ENCODE results near the gene GRID1. TPM values are rescaled to one million over a fixed set of nuclear protein-coding genes. Genes with fewer than 3 reads are reported as not detected.

The GRID1 gene
- total RNA-seq, 1 donor from 2014 or later = 0.75 TPM

DNA sequence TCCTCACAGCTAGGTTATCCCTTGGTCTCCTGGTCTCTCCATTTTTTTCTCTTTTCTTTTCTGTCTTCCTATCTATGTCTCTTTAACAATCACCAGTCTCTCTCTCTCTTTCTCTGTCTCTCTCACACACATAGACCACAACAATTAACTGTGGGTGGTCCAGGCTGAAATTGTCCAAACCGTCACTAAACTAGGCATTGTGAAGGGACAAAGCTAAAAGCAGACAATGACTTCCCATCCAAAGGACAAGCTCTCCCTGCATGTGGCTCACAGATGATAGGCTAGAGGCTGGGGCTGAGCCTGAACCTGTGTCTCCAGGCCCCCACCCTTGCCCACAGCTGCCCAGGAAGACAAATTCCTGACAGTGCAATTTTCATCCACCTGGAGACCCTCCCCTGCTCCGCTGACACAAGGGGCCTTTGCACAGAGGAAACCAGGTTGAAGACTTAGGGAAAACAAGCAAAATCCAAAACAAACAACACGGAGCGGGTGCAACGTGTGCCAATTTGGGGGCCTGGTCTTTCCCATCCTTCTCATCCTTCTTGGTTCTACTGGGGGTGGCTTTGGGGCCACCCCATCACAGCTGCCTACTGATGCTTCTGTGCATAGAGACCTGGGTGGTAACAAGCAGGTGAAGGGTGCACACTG is 755.4 kb downstream of the GRID1 start:
- Histone ChIP-seq H3K4me2 (ENCODE audit: low read length) (no peak overlapping the region), H3K27ac (ENCODE audit: low read depth, low read length) (no peak overlapping the region), H3K9ac (ENCODE audit: low read length) (no peak overlapping the region), H3K4me1 (ENCODE audit: insufficient read depth, low read length) (no peaks in the 10 kb centered on the region), H2AFZ (ENCODE audit: low read depth, low read length) (no peak overlapping the region), H3K4me3 (ENCODE audit: insufficient read depth, low read depth, low read length) (no peak overlapping the region), H3K36me3 (ENCODE audit: insufficient read depth, low read length) (no peaks in the 10 kb centered on the region), H4K20me1 (ENCODE audit: insufficient read depth, low read length) (no peaks in the 10 kb centered on the region), H3K27me3 (ENCODE audit: insufficient read depth, low read length) (no peaks in the 10 kb centered on the region), H3K9me3 (ENCODE audit: insufficient read depth, low read depth, low read length) (peaks cover 4% of the 10 kb centered on the region), H3K79me2 (ENCODE audit: insufficient read depth, low read length) (no peaks in the 10 kb centered on the region)
- peaks cover 8% of the 10 kb centered on the region for H3K4me1 Mint-ChIP-seq (ENCODE audit: low read depth, unreplicated experiment)
- FAIRE-seq (no peak), DNase-seq (ENCODE audit: low read depth) (no peak)
- peaks cover 2% of the 10 kb centered on the region for H3K27me3 Mint-ChIP-seq (ENCODE audit: low read depth, unreplicated experiment)
- TF ChIP-seq EZH2 (IDR thresholded peaks at IDR 0.05; ENCODE audit: insufficient read depth, low read length) = no peak
- no peak for TF ChIP-seq CTCF (IDR thresholded peaks at IDR 0.05; ENCODE audit: insufficient read depth, low read depth, low read length)
- H3K4me3 Mint-ChIP-seq (ENCODE audit: unreplicated experiment) = no peak overlapping the region
- no peaks in the 10 kb centered on the region for H3K36me3 Mint-ChIP-seq (ENCODE audit: low read depth, unreplicated experiment)
- peaks cover 11% of the 10 kb centered on the region for H3K9me3 Mint-ChIP-seq (ENCODE audit: unreplicated experiment)
- no peak overlapping the region for H3K27ac Mint-ChIP-seq (ENCODE audit: unreplicated experiment)

DNA sequence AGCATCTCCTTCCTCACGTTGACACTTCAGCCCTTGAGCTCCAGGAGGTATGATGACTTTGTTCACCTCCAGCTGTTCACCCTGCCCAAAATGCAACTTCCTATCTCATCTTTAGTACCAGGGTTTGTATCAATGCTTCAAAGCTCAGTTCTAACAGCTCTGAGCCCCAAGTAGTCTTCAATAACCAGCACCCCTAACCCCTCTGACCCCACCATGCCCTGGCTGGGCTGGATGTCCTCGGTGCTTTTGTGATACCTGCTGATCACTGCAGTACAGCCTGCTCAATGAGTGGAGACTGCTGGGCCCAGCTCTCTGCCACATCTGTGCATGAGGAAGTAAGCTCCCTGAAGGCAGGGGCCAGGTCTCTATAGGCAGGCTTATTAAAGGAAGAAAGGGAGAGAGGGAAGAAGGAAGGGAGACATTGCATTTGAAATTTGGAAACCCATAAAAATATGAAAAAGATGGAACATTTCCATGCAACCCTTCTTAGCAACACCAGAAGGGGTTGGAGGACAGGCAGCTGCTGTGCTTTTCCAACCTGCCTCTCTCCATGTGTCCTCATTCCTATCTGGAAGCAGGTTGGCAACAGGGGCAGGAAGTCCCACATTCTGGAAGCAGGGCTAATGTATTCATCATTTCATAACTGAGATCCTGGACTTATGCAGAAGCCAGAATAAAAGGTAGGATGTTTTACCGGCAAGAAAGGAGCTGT is 756.1 kb downstream of the GRID1 start:
- Mint-ChIP-seq H3K4me3 (ENCODE audit: unreplicated experiment) (no peak overlapping the region), H3K4me1 (ENCODE audit: low read depth, unreplicated experiment) (peaks cover 8% of the 10 kb centered on the region), H3K27me3 (ENCODE audit: low read depth, unreplicated experiment) (peaks cover 2% of the 10 kb centered on the region), H3K36me3 (ENCODE audit: low read depth, unreplicated experiment) (no peaks in the 10 kb centered on the region), H3K9me3 (ENCODE audit: unreplicated experiment) (peaks cover 9% of the 10 kb centered on the region), H3K27ac (ENCODE audit: unreplicated experiment) (no peak overlapping the region)
- TF ChIP-seq CTCF (IDR thresholded peaks at IDR 0.05; ENCODE audit: insufficient read depth, low read depth, low read length) (no peak), EZH2 (IDR thresholded peaks at IDR 0.05; ENCODE audit: insufficient read depth, low read length) (no peak)
- no peak overlapping the region for H3K4me2 ChIP-seq (ENCODE audit: low read length)
- no peak overlapping the region for H3K9ac ChIP-seq (ENCODE audit: low read length)
- H3K27ac ChIP-seq (ENCODE audit: low read depth, low read length) = no peak overlapping the region
- no peaks in the 10 kb centered on the region for H3K79me2 ChIP-seq (ENCODE audit: insufficient read depth, low read length)
- peaks cover 4% of the 10 kb centered on the region for H3K9me3 ChIP-seq (ENCODE audit: insufficient read depth, low read depth, low read length)
- DNase-seq (ENCODE audit: low read depth) (no peak), FAIRE-seq (no peak)
- no peaks in the 10 kb centered on the region for H3K36me3 ChIP-seq (ENCODE audit: insufficient read depth, low read length)
- H3K4me3 ChIP-seq (ENCODE audit: insufficient read depth, low read depth, low read length) = no peak overlapping the region
- no peaks in the 10 kb centered on the region for H3K27me3 ChIP-seq (ENCODE audit: insufficient read depth, low read length)
- H3K4me1 ChIP-seq (ENCODE audit: insufficient read depth, low read length) = no peaks in the 10 kb centered on the region
- H4K20me1 ChIP-seq (ENCODE audit: insufficient read depth, low read length) = no peaks in the 10 kb centered on the region
- no peak overlapping the region for H2AFZ ChIP-seq (ENCODE audit: low read depth, low read length)

DNA sequence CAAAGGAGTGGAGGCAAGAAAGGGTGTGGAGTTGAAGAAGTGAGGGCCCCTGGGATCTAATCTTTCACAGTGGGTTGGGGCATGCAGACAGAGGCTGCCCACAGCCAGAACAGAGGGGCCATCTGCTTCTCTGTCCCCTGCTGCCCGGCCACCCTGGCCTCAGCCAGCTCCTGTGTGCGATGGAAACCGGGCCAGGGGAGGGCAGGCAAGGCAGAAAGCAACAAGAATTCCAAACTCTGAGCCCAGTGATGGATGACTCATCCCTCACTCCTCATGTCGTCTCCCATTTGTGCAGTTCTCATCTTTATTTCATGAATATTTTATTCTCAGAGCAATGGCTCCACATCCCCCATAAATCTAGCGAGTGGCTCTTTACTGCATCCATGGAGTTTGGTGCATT is 757.1 kb downstream of the GRID1 start:
- no peaks in the 10 kb centered on the region for H4K20me1 ChIP-seq (ENCODE audit: insufficient read depth, low read length)
- Mint-ChIP-seq H3K27me3 (ENCODE audit: low read depth, unreplicated experiment) (peaks cover 2% of the 10 kb centered on the region), H3K9me3 (ENCODE audit: unreplicated experiment) (peaks cover 9% of the 10 kb centered on the region), H3K27ac (ENCODE audit: unreplicated experiment) (no peak overlapping the region), H3K4me3 (ENCODE audit: unreplicated experiment) (no peak overlapping the region), H3K4me1 (ENCODE audit: low read depth, unreplicated experiment) (peaks cover 8% of the 10 kb centered on the region), H3K36me3 (ENCODE audit: low read depth, unreplicated experiment) (no peaks in the 10 kb centered on the region)
- TF ChIP-seq EZH2 (IDR thresholded peaks at IDR 0.05; ENCODE audit: insufficient read depth, low read length) = no peak
- no peak for TF ChIP-seq CTCF (IDR thresholded peaks at IDR 0.05; ENCODE audit: insufficient read depth, low read depth, low read length)
- FAIRE-seq (no peak), DNase-seq (ENCODE audit: low read depth) (no peak)
- no peak overlapping the region for H3K4me3 ChIP-seq (ENCODE audit: insufficient read depth, low read depth, low read length)
- no peaks in the 10 kb centered on the region for H3K4me1 ChIP-seq (ENCODE audit: insufficient read depth, low read length)
- peaks cover 4% of the 10 kb centered on the region for H3K9me3 ChIP-seq (ENCODE audit: insufficient read depth, low read depth, low read length)
- H3K4me2 ChIP-seq (ENCODE audit: low read length) = no peak overlapping the region
- H3K79me2 ChIP-seq (ENCODE audit: insufficient read depth, low read length) = no peaks in the 10 kb centered on the region
- no peaks in the 10 kb centered on the region for H3K27me3 ChIP-seq (ENCODE audit: insufficient read depth, low read length)
- H3K27ac ChIP-seq (ENCODE audit: low read depth, low read length) = no peak overlapping the region
- H2AFZ ChIP-seq (ENCODE audit: low read depth, low read length) = no peak overlapping the region
- no peaks in the 10 kb centered on the region for H3K36me3 ChIP-seq (ENCODE audit: insufficient read depth, low read length)
- no peak overlapping the region for H3K9ac ChIP-seq (ENCODE audit: low read length)
